K562 (cell line): ENCODE results near the gene SBF1. TPM values are rescaled to one million over a fixed set of nuclear protein-coding genes. Genes with fewer than 3 reads are reported as not detected.

Experiments used
- ATAC-seq: fragments of 200-7000 bp; cut with Tn5 transposase; 3 replicates; pipeline ENCODE4 v1.9.1; 2020; ENCODE audit warnings: moderate library complexity
- BruUV-seq: library from RNA; stranded (reverse); fragments of 400-500 nt; replicated peaks from 2 replicates; lab custom pipeline; 2021; lab: Mats Ljungman, UMichigan
- CTCF ChIA-PET: fragments of 300-600 bp; formaldehyde crosslinking; extraction: SDS; loops from one replicate; lab custom pipeline; 2021; ENCODE audit warnings: low intra/inter-chr PET ratio; lab: Yijun Ruan, JAX
- POLR2A ChIA-PET: fragments of 300-600, 350-650 bp; sonication (Branson Sonifier 250); formaldehyde crosslinking; extraction: SDS; loops from one replicate; lab custom pipeline; 2021; ENCODE audit warnings: antibody characterized with exemption, inconsistent platforms; lab: Yijun Ruan, JAX
- DNase-seq, 4 experiments: peaks; one replicate each; pipeline versions ENCODE4 v3.0.0 to v3.0.0-alpha.2; 2011 to 2018; ENCODE audit warnings: low spot score in 3 of 4, mixed read lengths in 3 of 4; ENCODE audit errors: extremely low read depth in 1 of 4
- FAIRE-seq: peaks from 2 replicates; lab custom pipeline; 2011; peaks lifted over from hg19 to GRCh38; lab: Jason Lieb, UNC
- H2AFZ ChIP-seq: 2 replicates; pipeline ENCODE4 v1.6.0; 2011; ENCODE audit warnings: low read depth, low read length, control low read depth, inconsistent platforms
- H3K27ac ChIP-seq: fragments of 200-600 bp; 3 replicates; pipeline ENCODE4 v1.8.0; 2011; ENCODE audit warnings: low read depth, mild to moderate bottlenecking, control low read depth, inconsistent platforms, low read length, moderate library complexity, mixed read lengths; ENCODE audit errors: extremely low read depth
- H3K27me3 ChIP-seq, 2 experiments: fragments of 300-600 bp in 1 of 2; 2 replicates in 1 of 2; 3 replicates in 1 of 2; pipeline versions ENCODE4 v1.6.0 to v1.8.0; 2011; ENCODE audit warnings: inconsistent platforms in 2 of 2, low read length in 2 of 2, mild to moderate bottlenecking in 1 of 2, mixed read lengths in 1 of 2, moderate library complexity in 1 of 2; ENCODE audit not compliant: control insufficient read depth in 2 of 2, insufficient read depth in 2 of 2
- H3K36me3 ChIP-seq: fragments of 300-600 bp; 3 replicates; pipeline ENCODE4 v1.8.0; 2011; ENCODE audit warnings: mild to moderate bottlenecking, low read length, inconsistent platforms; ENCODE audit not compliant: control insufficient read depth, insufficient read depth
- H3K4me1 ChIP-seq, 2 experiments: fragments of 200-600 bp in 1 of 2; replicated peaks in 1 of 2; 2 replicates in 1 of 2; 3 replicates in 1 of 2; pipeline versions ENCODE4 v1.5.1 to v1.8.0; 2011; ENCODE audit warnings: inconsistent platforms in 2 of 2, low read length in 2 of 2, mild to moderate bottlenecking in 1 of 2, mixed read lengths in 1 of 2, moderate library complexity in 1 of 2; ENCODE audit not compliant: control insufficient read depth in 2 of 2, insufficient read depth in 2 of 2
- H3K4me2 ChIP-seq: 2 replicates; pipeline ENCODE4 v1.6.1; 2011; ENCODE audit warnings: low read length, control low read depth, inconsistent platforms, mixed read lengths; ENCODE audit not compliant: insufficient read depth
- H3K4me3 ChIP-seq: fragments of 200-600 bp; sonication (generic), shearing (Covaris generic); 2 replicates; pipeline ENCODE4 v1.5.1; 2016; ENCODE audit warnings: control low read depth, inconsistent platforms
- H3K79me2 ChIP-seq: fragments of 200-600 bp; 3 replicates; pipeline ENCODE4 v1.8.0; 2011; ENCODE audit warnings: low read length, inconsistent platforms; ENCODE audit not compliant: control insufficient read depth, insufficient read depth
- H3K9ac ChIP-seq, 2 experiments: 2 replicates each; pipeline versions ENCODE4 v1.6.0 to v1.6.1; 2011; ENCODE audit warnings: low read depth in 2 of 2, low read length in 2 of 2, control low read depth in 1 of 2, inconsistent platforms in 1 of 2, mild to moderate bottlenecking in 1 of 2, mixed read lengths in 1 of 2; ENCODE audit not compliant: insufficient read depth in 1 of 2
- H3K9me1 ChIP-seq: one replicate; pipeline ENCODE4 v1.6.0; 2011; ENCODE audit warnings: inconsistent platforms, mild to moderate bottlenecking, low read length, moderate library complexity; ENCODE audit not compliant: control insufficient read depth, insufficient read depth
- H3K9me3 ChIP-seq: replicated peaks from 2 replicates; pipeline ENCODE4 v1.5.1; 2011; ENCODE audit warnings: low read depth, low read length, inconsistent platforms; ENCODE audit not compliant: control insufficient read depth, insufficient read depth
- H4K20me1 ChIP-seq: replicated peaks from 2 replicates; pipeline ENCODE4 v1.6.1; 2011; ENCODE audit warnings: low read length, inconsistent platforms, mixed read lengths; ENCODE audit not compliant: control insufficient read depth, insufficient read depth
- GABPB2 ChIP-seq: fragments of 250-450 bp; sonication (Bioruptor Pico); conservative IDR thresholded peaks from 2 replicates; pipeline ENCODE4 v1.5.1; 2021; ENCODE audit warnings: mild to moderate bottlenecking
- LEF1 ChIP-seq: fragments of 450-650 bp; IDR thresholded peaks from 2 replicates; pipeline ENCODE4 v1.6.1; 2016; ENCODE audit warnings: mild to moderate bottlenecking
- MEIS2 ChIP-seq: fragments of 450-650 bp; IDR thresholded peaks from 2 replicates; pipeline ENCODE4 v1.6.1; 2014; ENCODE audit warnings: mild to moderate bottlenecking; ENCODE audit not compliant: partially characterized antibody
- NR2F6 ChIP-seq: fragments of 450-650 bp; formaldehyde crosslinking; IDR thresholded peaks from 2 replicates; pipeline ENCODE4 v1.4.0; 2020; ENCODE audit warnings: mild to moderate bottlenecking
- RNF2 ChIP-seq: sonication (generic); IDR thresholded peaks from 2 replicates; pipeline ENCODE4 v1.6.1; 2016
- RUNX1 ChIP-seq: sonication (generic); IDR thresholded peaks from 2 replicates; pipeline ENCODE4 v1.6.1; 2016; ENCODE audit warnings: antibody characterized with exemption, low read depth
- SAFB ChIP-seq: fragments of 200-400 bp; formaldehyde crosslinking; IDR thresholded peaks from 2 replicates; pipeline ENCODE4 v1.6.1; 2017; ENCODE audit warnings: low read depth, low read length, borderline replicate concordance
- SETDB1 ChIP-seq: IDR thresholded peaks from one replicate; pipeline ENCODE4 v1.6.1; 2012; ENCODE audit warnings: low read length, control low read depth, inconsistent platforms
- SMARCA4 ChIP-seq: fragments of 450-650 bp; IDR thresholded peaks from 2 replicates; pipeline ENCODE4 v1.6.1; 2016
- TAF15 ChIP-seq: fragments of 200-400 bp; formaldehyde crosslinking; IDR thresholded peaks from 2 replicates; pipeline ENCODE4 v1.6.1; 2017; ENCODE audit warnings: mild to moderate bottlenecking, low read depth, low read length, moderate library complexity
- ZBED1 ChIP-seq: IDR thresholded peaks from 2 replicates; pipeline ENCODE4 v1.6.1; 2014
- ZC3H4 ChIP-seq: sonication (generic); formaldehyde crosslinking; IDR thresholded peaks from 2 replicates; pipeline ENCODE4 v1.9.0; 2021; ENCODE audit warnings: missing genetic modification reagents, borderline replicate concordance
- ZNF165 ChIP-seq: fragments of 250-450 bp; sonication (Bioruptor Pico); IDR thresholded peaks from 2 replicates; pipeline ENCODE4 v1.4.0; 2020; ENCODE audit warnings: borderline replicate concordance
- ZNF239 ChIP-seq: fragments of 250-450 bp; sonication (Bioruptor Pico); IDR thresholded peaks from 2 replicates; pipeline ENCODE4 v1.4.0; 2020; ENCODE audit warnings: mild to moderate bottlenecking
- ZNF398 ChIP-seq: fragments of 250-450 bp; sonication (Bioruptor Pico); IDR thresholded peaks from 2 replicates; pipeline ENCODE4 v1.8.0; 2021; ENCODE audit warnings: moderate library complexity, mild to moderate bottlenecking, inconsistent platforms
- ZNF785 ChIP-seq: fragments of 250-450 bp; sonication (Bioruptor Pico); IDR thresholded peaks from 2 replicates; pipeline ENCODE4 v1.4.0; 2020; ENCODE audit warnings: mild to moderate bottlenecking
- WGBS: fragments of 100-300 bp; shearing (Covaris generic); methylation state at CpG from one replicate; pipeline ENCODE4 v1.1.6; 2016; ENCODE audit warnings: low coverage, mixed read lengths; ENCODE audit not compliant: insufficient coverage; ENCODE audit errors: missing lambda C conversion rate; 5-methylcytosine and 5-hydroxymethylcytosine counted together
- in situ Hi-C: fragments of 300-500 bp; cut with MboI; formaldehyde crosslinking; loops from 4 replicates; pipeline ENCODE4 v1.15.0; 2018; ENCODE audit warnings: inconsistent platforms, mixed read lengths
- intact Hi-C: fragments of 100-400 bp; cut with micrococcal nuclease; formaldehyde crosslinking; loops from 2 replicates; pipeline ENCODE4 v1.14.2; 2022
- polyA plus RNA-seq, 8 experiments: library from polyadenylated mRNA; depleted of rRNA in 4 of 8; stranded (reverse) in 5 of 8; unstranded in 3 of 8; fragments of >200 nt; fragmentation: Nextera tagmentation in 2 of 8; fragmentation: Illumina TruSeq in 1 of 8; extraction: Ambion mirVana in 2 of 8; extraction: Trizol in 1 of 8; gene quantifications; 2 replicates each; pipeline versions ENCODE4 v1.2.1 to v1.2.3, GENCODE V29; 2011 to 2014; ENCODE audit warnings: inconsistent platforms in 1 of 8, missing spikeins in 1 of 8
- total RNA-seq, 7 experiments: library from RNA; depleted of rRNA in 6 of 7; stranded (reverse); fragments of >200 nt in 6 of 7; fragmentation: Illumina TruSeq in 2 of 7; extraction: Trizol in 2 of 7; gene quantifications; 2 replicates each; pipeline versions ENCODE4 v1.2.1 to v1.2.3, GENCODE V29; 2011 to 2021; ENCODE audit warnings: low replicate concordance in 1 of 7
- TF ChIP-seq, protein P1 (sequence below): fragments of 250-450 bp; sonication (Bioruptor Pico); IDR thresholded peaks from 2 replicates; pipeline ENCODE4 v1.8.0; 2022; ENCODE audit warnings: moderate library complexity, mild to moderate bottlenecking, inconsistent platforms
- TF ChIP-seq, protein P2 (sequence below): fragments of 250-450 bp; sonication (Bioruptor Pico); IDR thresholded peaks from 2 replicates; pipeline ENCODE4 v1.5.0; 2021
- TF ChIP-seq, protein P3 (sequence below): fragments of 450-650 bp; formaldehyde crosslinking; IDR thresholded peaks from 2 replicates; pipeline ENCODE4 v1.4.0; 2022; ENCODE audit warnings: missing genetic modification characterization

Gene SBF1
- total and polyA plus RNA-seq, 9 of the 15 experiments (the other 6 are each of a cell fraction or from before 2014, with no cell fraction given), result 0.44 to 50.4 (median 11.4) TPM

- CTCF ChIA-PET, result no interaction called here
- TF ChIP-seq MEIS2 (no peak), LEF1 (no peak), RUNX1 (no peak), SMARCA4 (no peak), ZNF398 (no peak), GABPB2 (CRISPR knock-in tag) (no peak), ZBED1 (no peak), SETDB1 (no peak), ZC3H4 (CRISPR knock-in tag) (no peak), SAFB (no peak), ZNF785 (CRISPR knock-in tag) (no peak), ZNF239 (CRISPR knock-in tag) (no peak), ZNF165 (CRISPR knock-in tag) (no peak), RNF2 (no peak), NR2F6 (no peak), TAF15 (no peak)
- TF ChIP-seq, protein P1, sequence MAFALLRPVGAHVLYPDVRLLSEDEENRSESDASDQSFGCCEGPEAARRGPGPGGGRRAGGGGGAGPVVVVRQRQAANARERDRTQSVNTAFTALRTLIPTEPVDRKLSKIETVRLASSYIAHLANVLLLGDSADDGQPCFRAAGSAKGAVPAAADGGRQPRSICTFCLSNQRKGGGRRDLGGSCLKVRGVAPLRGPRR (CRISPR knock-in tag), result no peak
- TF ChIP-seq, protein P2, sequence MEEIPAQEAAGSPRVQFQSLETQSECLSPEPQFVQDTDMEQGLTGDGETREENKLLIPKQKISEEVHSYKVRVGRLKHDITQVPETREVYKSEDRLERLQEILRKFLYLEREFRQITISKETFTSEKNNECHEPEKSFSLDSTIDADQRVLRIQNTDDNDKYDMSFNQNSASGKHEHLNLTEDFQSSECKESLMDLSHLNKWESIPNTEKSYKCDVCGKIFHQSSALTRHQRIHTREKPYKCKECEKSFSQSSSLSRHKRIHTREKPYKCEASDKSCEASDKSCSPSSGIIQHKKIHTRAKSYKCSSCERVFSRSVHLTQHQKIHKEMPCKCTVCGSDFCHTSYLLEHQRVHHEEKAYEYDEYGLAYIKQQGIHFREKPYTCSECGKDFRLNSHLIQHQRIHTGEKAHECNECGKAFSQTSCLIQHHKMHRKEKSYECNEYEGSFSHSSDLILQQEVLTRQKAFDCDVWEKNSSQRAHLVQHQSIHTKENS (CRISPR knock-in tag), result no peak
- TF ChIP-seq, protein P3, sequence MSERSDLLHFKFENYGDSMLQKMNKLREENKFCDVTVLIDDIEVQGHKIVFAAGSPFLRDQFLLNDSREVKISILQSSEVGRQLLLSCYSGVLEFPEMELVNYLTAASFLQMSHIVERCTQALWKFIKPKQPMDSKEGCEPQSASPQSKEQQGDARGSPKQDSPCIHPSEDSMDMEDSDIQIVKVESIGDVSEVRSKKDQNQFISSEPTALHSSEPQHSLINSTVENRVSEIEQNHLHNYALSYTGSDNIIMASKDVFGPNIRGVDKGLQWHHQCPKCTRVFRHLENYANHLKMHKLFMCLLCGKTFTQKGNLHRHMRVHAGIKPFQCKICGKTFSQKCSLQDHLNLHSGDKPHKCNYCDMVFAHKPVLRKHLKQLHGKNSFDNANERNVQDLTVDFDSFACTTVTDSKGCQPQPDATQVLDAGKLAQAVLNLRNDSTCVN (CRISPR knock-in tag), result no peak
- no peaks in the 10 kb centered on the region for H3K9me1 ChIP-seq
These were observed 68.2 kb downstream of the SBF1 start for GRCh38 chr22:50406416-50407170.

More at GRCh38 chr22:50406416-50407170, 68.2 kb downstream of the SBF1 start:
- in situ Hi-C loops (no loop called here), intact Hi-C loops (no loop called here)
- H3K4me3 ChIP-seq, result no peak overlapping the region
- no peaks in the 10 kb centered on the region for H3K27me3 ChIP-seq
- 94% methylated on average over 19 of the region's 25 CpGs for WGBS
- POLR2A ChIA-PET, result no interaction called here
- ATAC-seq (no peak), FAIRE-seq (no peak), DNase-seq (no peak)
- no peak overlapping the region; a peak in 1 of 4 replicates for H3K9ac ChIP-seq
- H3K79me2 ChIP-seq, result peaks cover 3% of the 10 kb centered on the region; the same call in 1 of the 3 replicates
- no TSS peak for BruUV-seq
- no peak overlapping the region for H3K4me2 ChIP-seq
- H3K27ac ChIP-seq, result no peak overlapping the region
- no peaks in the 10 kb centered on the region for H4K20me1 ChIP-seq
- no peaks in the 10 kb centered on the region; a peak in 1 of 5 replicates for H3K4me1 ChIP-seq
- no peaks in the 10 kb centered on the region for H3K9me3 ChIP-seq
- H3K36me3 ChIP-seq, result peaks cover 41% of the 10 kb centered on the region
- H2AFZ ChIP-seq, result no peak overlapping the region
